KOPT-K1 (cell line): Measurements from ENCODE around the gene TTC39B.
"Not testable (repeated sequence)": the region's sequence is repeated elsewhere in the genome, so short reads cannot be mapped to it uniquely, and the experiment has no call there.

ENCODE experiments used
- H3K27ac ChIP-seq: fragments of 200-600 bp; sonication (generic); 2 replicates; pipeline ENCODE4 v1.5.1; 2016; ENCODE audit warnings: antibody characterized with exemption, mild to moderate bottlenecking, low read depth, low read length; ENCODE audit not compliant: poor library complexity, severe bottlenecking
- H3K36me3 ChIP-seq: fragments of 200-600 bp; sonication (generic); 2 replicates; pipeline ENCODE4 v1.5.1; 2017; ENCODE audit warnings: antibody characterized with exemption, mild to moderate bottlenecking, low read length, moderate library complexity; ENCODE audit not compliant: insufficient read depth
- H3K9me3 ChIP-seq: fragments of 200-600 bp; sonication (generic); 2 replicates; pipeline ENCODE4 v1.5.1; 2017; ENCODE audit warnings: antibody characterized with exemption, low read length, mild to moderate bottlenecking; ENCODE audit not compliant: insufficient read depth, poor library complexity, severe bottlenecking

Gene TTC39B

DNA sequence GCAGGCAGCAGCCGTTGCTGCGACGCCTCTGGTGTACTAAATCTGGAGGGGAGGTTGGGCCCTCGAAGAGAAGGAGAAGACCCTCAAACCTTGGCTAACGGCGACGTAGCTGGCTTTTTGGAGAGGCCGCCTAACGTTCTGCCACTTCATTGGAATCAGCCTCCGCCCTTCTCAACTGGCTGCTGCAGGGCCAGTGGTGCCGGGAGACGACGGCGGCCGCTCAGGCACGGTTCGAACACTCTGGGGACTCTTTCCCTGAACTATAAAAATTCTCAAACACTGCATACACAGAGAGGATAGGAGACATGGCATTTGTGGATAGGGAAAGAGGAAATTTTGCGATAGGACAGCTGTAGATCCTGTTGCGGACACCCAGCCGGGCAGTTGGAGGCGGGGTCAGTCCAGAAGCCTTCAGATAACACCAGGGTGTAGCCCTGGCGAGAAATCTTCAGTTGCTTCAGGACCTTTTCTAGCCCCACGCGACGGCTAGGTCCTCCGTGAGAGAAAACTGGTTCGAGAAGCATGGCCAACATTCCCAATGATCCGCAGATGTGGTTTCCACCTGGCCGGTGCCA is 74.2 kb downstream of the TTC39B start:
- H3K9me3 ChIP-seq: peaks cover 26% of the 10 kb centered on the region
- not testable (repeated sequence) for H3K27ac ChIP-seq, H3K36me3 ChIP-seq

DNA sequence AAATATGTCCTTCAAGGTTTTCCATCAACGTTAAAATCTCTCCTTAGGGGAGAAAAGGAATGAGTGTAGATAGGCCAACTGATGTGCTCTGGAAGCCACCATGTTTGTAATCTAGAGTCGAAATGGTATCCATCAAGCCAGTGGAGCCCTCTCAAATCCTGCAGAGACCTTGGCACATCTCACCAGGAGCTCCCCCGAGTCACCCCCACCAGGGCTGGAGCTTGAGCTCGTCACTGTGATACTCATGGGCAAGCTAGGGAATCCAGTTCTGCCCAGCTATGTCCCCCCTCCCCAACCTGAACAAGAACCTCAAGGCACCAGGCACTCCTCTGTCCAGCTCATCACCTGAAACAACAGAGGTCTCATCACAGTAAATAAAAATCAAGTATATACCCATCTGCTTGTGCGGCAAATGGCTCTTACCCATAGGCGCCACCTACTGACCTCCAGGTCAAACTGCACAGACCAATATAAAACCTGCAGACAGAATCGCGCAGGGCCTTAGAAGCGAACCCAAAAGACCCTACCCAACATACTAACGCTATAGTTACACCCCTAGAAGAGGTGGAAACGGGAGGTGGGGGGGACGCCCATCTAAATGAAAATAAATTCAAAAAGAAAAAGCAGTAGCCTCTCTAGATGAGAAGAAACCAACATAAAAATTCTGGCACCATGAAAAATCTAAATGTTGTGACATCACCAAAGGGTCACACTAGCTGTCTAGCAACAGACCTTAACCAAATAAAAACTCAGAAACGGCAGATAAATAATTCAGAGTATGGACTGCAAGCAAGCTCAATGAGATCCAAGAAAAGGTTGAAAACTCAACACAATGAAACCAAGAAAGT is 75.0 kb downstream of the TTC39B start:
- Histone ChIP-seq H3K27ac (no peak overlapping the region), H3K36me3 (no peaks in the 10 kb centered on the region), H3K9me3 (peaks cover 18% of the 10 kb centered on the region)

DNA sequence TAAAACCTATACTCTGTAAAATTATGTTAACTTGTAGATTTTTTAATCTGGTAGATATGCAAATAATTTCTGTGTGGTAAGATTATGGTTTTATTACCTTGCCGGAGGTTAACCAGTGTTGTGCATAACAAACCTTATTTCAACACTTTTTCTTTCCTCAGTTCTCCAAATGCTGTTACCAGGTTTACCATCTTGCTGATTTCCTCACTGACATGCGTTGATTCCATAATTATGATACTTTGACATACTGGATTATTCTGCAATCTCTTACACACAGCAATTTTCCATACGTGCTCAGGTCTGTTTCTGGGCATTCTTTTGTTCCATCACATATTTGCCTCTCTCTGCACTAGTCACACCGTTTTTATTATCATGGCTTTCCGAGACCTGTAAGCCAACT is 77.6 kb downstream of the TTC39B start:
- Histone ChIP-seq H3K9me3 (no peaks in the 10 kb centered on the region), H3K27ac (no peak overlapping the region), H3K36me3 (no peaks in the 10 kb centered on the region)

DNA sequence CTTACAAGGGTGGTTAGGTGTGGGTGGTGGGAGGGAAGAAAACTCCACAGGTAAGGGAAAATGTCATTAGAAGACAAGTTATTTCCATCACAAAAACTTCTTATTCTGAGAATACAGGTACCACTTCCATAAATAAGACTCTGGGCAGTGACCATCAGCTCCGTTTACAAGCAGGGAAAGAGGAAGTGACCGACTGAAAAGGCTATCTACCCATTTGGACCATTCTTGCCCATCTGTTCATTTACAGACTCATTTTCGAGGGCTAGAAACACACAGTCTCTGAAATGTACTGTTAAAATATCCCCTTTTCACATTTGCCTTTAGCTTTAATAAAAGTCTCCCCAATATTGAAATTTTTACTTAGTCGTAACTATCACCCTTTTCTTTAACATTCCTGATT is 79.5 kb downstream of the TTC39B start:
- Histone ChIP-seq H3K27ac (no peak overlapping the region), H3K36me3 (no peaks in the 10 kb centered on the region), H3K9me3 (no peaks in the 10 kb centered on the region)

DNA sequence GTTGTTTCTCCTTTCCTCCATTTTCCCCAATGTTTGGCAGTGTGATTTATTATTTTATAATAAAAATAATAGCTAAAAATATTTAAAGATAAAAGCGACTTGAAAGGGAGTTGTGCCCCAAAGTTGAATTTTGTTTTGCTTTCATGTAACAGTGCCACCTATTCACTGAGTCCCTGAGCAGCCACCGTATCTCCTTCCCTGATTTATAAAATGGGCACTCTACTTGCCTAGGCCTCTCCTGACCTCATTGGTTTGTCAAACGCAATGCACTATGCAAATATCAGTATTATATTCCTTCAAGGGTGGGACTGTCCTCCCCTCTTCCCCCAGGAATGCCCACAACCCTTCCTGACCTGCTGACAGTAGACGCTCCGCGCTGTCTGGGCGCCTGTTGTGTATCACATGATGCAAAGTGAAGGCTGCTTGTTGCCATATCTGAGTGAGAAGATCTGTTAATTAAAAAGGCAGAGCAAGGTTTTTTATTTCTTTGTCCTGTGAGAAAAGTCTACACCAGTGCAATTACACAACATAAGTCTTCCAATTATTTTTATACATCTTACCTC is 81.4 kb downstream of the TTC39B start:
- Histone ChIP-seq H3K27ac (no peak overlapping the region), H3K36me3 (no peaks in the 10 kb centered on the region), H3K9me3 (no peaks in the 10 kb centered on the region)

DNA sequence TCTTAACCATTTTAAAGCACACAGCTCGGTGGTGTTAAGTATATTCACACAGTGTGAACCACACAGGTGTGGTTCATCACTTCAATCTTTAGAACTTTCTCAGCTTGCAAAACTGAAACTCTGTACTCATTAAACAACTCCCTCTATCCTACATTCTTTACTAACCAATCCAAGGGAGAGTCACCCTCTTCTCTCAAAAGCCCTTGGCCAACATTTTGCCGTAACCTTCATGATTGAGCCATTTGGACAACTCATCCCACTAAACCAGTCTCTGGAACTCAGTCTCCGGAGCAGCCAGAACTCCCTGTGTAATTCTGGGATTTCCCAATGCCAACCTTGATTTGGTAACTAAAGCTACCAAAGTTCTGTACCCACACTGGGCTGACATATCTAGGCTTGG is 84.7 kb downstream of the TTC39B start:
- Histone ChIP-seq H3K9me3 (no peaks in the 10 kb centered on the region), H3K27ac (no peak overlapping the region)

DNA sequence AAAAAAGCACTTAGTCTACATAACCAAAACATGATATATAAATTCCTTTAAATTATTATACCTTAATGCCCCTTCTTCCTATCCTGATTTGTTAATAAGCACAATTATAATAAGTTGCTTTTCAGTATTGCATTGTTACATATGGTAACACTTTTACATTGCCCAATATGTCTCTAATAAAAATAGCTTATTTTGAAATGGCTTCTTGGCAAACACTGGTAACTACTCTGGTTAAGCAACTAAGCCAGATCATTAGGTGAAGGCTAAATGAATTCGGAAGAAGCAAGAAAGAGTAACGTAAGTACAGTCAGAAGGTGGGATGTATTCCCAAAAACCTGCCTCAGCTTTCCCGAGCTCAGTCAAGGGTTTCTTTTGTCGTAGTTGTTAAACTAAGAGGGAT is 85.3 kb downstream of the TTC39B start:
- H3K27ac ChIP-seq: no peak overlapping the region
- H3K36me3 ChIP-seq: no peaks in the 10 kb centered on the region
- no peaks in the 10 kb centered on the region for H3K9me3 ChIP-seq

More for the DNA sequence above, 84.7 kb downstream of the TTC39B start:
- no peaks in the 10 kb centered on the region for H3K36me3 ChIP-seq

DNA sequence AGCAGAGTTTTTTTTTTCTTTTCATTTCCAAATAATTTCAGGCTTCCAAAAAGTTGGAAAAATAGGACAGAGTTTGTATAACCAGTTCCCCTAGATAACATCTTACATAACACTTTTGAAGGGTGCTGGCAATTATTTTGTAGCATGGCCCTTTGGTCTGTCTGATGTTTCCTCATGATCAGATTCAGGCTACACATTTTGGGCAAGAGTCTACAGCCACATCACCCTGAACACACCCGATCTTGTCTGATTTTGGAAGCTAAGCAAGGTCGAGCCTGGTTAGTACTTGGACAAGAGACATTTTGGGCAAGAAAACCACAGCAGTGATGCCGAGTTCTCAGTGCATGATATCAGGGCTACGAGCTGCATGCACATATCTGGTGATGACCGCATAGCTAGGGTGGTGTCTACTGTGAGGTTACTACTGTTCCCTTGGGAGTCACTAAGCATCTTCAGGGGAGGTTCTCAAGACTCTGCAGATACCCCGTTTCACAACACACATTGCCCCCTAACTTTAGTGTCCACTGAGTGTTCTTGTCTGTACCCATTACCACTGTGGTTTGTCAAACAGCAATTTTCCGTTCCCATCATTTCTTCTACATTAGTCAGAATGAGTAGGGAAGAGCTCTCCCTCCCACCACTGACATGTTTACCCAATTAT is 86.2 kb downstream of the TTC39B start:
- H3K27ac ChIP-seq: no peak overlapping the region
- H3K9me3 ChIP-seq: no peaks in the 10 kb centered on the region
- no peaks in the 10 kb centered on the region for H3K36me3 ChIP-seq

DNA sequence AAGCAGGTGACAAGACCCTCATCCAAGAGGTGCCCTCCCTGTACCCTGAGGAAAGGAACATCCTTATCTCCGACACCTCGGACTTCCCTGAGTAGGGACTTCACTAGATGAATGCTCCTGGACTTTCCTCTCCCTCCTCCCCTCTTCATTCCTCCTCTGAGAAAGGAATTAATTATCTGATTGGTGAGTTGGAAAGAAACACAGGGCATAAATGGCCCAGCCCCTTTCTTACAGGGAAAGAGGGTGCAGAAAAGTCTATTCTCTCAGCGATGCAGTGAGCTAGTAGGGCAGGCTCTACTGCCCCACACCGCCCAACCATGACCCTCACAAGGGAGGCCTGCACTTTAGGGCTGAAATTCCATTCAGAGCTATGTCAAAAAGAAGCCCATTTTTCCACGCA is 87.5 kb downstream of the TTC39B start:
- Histone ChIP-seq H3K36me3 (no peaks in the 10 kb centered on the region), H3K27ac (no peak overlapping the region), H3K9me3 (no peaks in the 10 kb centered on the region)

DNA sequence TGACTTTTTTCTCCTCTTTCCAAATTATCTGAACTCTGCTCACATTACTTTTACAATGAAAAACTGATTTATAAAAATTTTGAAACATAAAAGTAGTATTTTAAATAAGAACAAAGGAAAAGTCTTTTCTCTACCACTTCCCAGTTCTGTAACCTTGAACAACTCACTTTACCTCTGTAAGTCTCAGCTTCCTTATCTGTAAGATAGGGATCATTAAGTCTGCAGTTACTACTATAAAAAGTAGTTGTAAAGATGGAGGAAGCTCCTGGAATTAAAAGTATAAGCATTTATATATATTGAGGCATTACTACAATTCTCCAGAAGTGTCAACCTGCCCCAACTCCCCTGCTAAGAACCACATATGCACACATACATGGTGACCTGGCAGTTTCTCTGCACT is 88.0 kb downstream of the TTC39B start:
- H3K9me3 ChIP-seq: no peaks in the 10 kb centered on the region
- H3K36me3 ChIP-seq: no peaks in the 10 kb centered on the region
- no peak overlapping the region for H3K27ac ChIP-seq

DNA sequence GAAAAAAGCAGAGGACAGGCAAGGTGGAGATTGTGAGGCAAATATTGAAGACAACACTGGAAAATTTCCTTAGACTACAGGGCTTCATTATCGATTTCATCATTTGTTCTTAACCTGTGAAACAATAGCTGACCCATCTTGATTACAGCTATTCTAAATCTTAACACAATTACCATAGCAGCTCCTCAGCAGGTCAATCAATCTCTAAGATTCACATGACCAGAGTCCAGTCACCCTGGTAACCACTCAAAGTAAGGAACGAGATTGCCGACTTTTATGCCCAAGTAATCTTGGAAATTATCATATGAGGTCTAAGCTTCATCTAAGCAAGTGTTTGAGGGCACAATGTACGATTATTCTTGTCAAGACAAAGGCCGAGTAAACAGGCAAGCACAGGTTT is 93.8 kb downstream of the TTC39B start:
- H3K27ac ChIP-seq: no peak overlapping the region

DNA sequence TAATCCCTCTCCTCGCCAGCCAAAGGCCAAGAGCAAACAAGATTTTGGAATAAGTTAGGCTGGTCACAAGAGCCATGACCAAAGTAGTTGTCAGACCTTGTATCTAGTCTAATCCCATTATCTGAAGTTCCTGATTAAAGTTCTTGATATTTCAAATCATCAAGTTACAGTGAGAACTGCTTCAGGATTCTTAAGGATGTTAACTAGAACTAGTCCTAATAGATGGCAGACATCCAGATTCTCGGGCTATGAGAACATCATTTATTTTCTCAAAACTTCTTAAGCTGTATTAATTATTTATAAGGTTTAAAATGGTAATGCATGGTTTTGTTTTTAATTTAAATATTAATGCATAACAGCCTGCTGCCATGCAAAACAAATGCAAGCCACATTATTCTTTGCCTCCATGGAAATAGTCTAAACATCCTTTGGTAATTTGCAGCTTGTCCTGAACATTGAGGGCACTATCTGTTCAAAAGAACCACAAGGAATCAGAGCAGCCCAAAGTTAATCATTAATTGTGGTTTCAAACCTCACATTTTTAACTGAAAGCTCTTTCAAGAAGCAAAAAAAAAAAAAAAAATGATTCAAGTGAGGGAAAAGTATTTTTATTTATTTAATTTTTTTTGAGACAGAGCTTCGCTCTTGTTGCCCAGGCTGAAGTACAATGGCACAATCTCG is 95.1 kb downstream of the TTC39B start:
- Histone ChIP-seq H3K36me3 (no peaks in the 10 kb centered on the region), H3K27ac (no peak overlapping the region), H3K9me3 (no peaks in the 10 kb centered on the region)

More for the DNA sequence above, 93.8 kb downstream of the TTC39B start:
- Histone ChIP-seq H3K9me3 (no peaks in the 10 kb centered on the region), H3K36me3 (no peaks in the 10 kb centered on the region)

DNA sequence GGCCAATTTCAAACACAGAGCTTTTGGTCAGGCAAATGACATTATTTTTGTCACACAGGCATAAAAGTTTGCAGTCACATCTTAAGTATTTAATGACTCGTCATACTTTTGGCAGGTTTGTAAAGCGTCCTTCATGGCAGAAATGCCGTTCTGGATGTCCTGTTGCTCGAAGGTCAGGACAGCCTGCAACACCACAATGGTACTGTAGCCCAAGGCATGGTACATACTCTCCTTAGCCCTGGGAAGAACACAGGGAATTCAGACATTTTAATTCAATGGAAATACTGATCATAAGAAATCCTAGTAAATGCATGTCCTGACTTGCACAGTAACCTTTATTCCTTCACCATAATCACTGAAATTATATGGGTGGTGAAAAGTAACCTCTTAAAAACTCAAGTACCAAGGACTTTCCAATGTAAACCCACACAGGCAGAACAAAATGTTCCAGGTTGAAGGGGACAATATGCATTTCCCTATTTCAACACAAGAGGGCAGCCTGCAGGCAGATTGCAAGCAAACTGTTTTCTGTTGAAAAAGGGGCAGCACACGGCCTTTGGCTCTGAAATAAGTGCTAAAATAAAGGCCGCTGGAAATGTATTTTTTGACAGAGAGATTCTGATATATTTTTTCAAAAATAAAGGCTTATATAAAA is 95.7 kb downstream of the TTC39B start:
- H3K9me3 ChIP-seq: no peaks in the 10 kb centered on the region
- no peak overlapping the region for H3K27ac ChIP-seq
- no peaks in the 10 kb centered on the region for H3K36me3 ChIP-seq

DNA sequence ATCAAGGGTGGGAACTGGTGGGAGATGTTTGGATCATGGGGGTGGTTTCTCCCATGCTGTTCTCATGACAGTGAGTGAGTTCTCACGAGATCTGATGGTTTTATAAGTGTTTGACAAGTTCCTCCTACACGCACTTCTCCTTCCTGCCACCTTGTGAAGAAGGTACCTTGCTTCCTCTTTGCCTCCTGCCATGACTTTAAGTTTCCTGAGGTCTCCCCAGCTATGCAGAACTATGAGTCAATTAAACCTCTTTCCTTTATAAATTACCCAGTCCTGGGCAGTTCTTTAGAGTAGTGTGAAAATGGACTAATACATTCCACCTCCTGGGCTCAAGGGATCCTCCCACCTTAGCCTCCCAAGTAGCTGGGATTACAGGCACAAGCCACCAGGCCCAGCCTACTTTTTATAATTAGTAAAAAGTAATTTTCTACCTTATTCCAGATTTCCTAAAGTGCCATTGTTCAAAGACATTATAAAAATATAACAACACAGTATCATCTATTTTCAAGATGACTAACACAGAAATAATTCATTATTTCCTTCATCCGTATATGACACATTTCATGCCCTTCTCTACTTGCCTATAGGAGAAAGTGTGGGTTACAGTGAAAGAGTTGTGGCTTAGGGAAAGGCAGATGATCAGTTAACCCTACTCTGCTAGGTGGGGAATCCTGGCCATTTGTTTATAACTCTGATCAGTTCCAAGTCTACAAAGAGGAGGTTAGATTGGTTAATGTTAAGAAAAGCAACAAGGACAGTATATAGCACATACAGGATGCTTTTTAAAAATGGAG is 99.9 kb downstream of the TTC39B start:
- no peaks in the 10 kb centered on the region for H3K9me3 ChIP-seq
- no peak overlapping the region for H3K27ac ChIP-seq

More for the DNA sequence above, 99.9 kb downstream of the TTC39B start:
- H3K36me3 ChIP-seq: no peaks in the 10 kb centered on the region
